Astrocyte (in vitro differentiated cells and primary cell): ENCODE results near the gene PIK3R2.

Experiments used
- CTCF ChIP-seq: IDR thresholded peaks from 2 replicates; pipeline ENCODE4 v1.5.1; 2011; ENCODE audit warnings: low read depth, mild to moderate bottlenecking, inconsistent platforms, low read length, moderate library complexity; ENCODE audit not compliant: insufficient read depth
- EZH2 ChIP-seq: IDR thresholded peaks from 2 replicates; pipeline ENCODE4 v1.6.1; 2012; ENCODE audit warnings: mild to moderate bottlenecking, low read length, inconsistent platforms; ENCODE audit not compliant: insufficient read depth

DNA sequence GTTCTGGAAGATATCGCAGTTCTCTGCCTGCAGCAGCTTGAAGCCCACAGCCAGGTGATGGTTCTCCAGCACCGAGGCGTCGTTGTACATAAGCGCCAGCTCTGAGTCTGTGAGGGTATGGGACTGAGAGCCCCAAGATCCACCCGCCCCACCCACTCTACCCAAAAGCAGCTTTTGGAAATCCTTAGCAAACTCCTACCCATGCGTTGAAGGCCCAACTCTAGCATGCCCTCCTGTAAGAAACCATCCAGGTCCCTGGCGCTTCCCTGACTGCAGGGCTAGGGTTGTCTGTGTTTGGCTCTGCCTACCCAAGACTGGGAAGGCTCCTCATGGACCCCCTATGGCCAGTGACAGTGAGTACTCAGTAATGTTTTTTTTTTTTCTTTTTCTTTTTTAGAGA lies 63.8 kb downstream of the PIK3R2 start:
- TF ChIP-seq CTCF: no peak
- TF ChIP-seq EZH2: no peak
